Mucosa of stomach (tissue), 1 donor: ENCODE data around the gene PIP4K2C.
"Not testable (repeated sequence)": the region's sequence is repeated elsewhere in the genome, so short reads cannot be mapped to it uniquely, and the experiment has no call there.

Experiments used
- H3K27me3 ChIP-seq: one replicate; pipeline ENCODE4 v1.7.0; 2013; ENCODE audit warnings: mild to moderate bottlenecking, low read length; ENCODE audit not compliant: control insufficient read depth, insufficient read depth
- H3K36me3 ChIP-seq: one replicate; pipeline ENCODE4 v1.7.0; 2013; ENCODE audit warnings: low read length; ENCODE audit not compliant: control insufficient read depth, insufficient read depth
- H3K4me1 ChIP-seq: one replicate; pipeline ENCODE4 v1.7.0; 2013; ENCODE audit warnings: mild to moderate bottlenecking, low read length; ENCODE audit not compliant: control insufficient read depth, insufficient read depth
- H3K4me3 ChIP-seq: one replicate; pipeline ENCODE4 v1.7.0; 2013; ENCODE audit warnings: low read length
- H3K9ac ChIP-seq: one replicate; pipeline ENCODE4 v1.7.0; 2013; ENCODE audit warnings: mild to moderate bottlenecking, low read length, moderate library complexity
- H3K9me3 ChIP-seq: one replicate; pipeline ENCODE4 v1.7.0; 2013; ENCODE audit warnings: mild to moderate bottlenecking, low read length, moderate library complexity; ENCODE audit not compliant: control insufficient read depth
- donor health status: Pancreatic carcinoma.

The PIP4K2C gene

DNA sequence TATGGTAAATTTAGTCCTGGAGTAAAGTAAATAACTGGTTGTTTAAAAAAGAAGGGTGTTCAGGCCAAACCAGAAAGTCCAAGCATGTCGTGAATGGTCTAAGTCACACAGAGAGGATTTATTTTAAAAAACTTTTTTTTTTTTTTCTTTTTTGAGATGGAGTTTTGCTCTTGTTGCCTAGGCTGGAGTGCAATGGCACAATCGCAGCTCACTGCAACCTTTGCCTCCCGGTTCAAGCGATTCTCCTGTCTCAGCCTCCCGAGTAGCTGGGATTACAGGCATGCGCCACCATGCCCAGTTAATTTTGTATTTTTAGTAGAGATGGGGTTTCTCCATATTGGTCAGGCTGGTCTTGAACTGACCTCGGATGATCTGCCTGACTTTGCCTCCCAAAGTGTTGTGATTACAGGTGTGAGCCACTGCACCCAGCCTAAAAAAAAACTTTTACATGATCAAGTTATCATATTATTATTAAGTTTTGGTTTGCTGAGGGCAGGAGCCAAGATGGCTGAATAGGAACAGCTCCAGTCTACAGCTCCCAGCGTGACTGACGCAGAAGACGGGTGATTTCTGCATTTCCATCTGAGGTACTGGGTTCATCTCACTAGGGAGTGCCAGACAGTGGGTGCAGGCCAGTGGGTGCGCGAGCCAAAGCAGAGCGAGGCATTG is 55.1 kb downstream of the PIP4K2C start:
- H3K4me3 ChIP-seq, H3K4me1 ChIP-seq, H3K9ac ChIP-seq, H3K9me3 ChIP-seq, H3K36me3 ChIP-seq, H3K27me3 ChIP-seq: not testable (repeated sequence)

DNA sequence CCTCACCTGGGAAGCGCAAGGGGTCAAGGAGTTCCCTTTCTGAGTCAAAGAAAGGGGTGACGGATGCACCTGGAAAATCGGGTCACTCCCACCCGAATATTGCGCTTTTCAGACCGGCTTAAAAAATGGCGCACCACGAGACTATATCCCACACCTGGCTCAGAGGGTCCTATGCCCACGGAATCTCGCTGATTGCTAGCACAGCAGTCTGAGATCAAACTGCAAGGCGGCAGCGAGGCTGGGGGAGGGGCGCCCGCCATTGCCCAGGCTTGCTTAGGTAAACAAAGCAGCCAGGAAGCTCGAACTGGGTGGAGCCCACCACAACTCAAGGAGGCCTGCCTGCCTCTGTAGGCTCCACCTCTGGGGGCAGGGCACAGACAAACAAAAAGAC is 55.7 kb downstream of the PIP4K2C start:
- not testable (repeated sequence) for H3K4me3 ChIP-seq, H3K4me1 ChIP-seq, H3K36me3 ChIP-seq, H3K9ac ChIP-seq, H3K9me3 ChIP-seq, H3K27me3 ChIP-seq
